Endothelial cell (in vitro differentiated cells): ENCODE measurements around the gene GLRB. TPM values are rescaled to one million over a fixed set of nuclear protein-coding genes. Genes with fewer than 3 reads are reported as not detected.

Source experiments
- DNase-seq: peaks from one replicate; pipeline ENCODE4 v3.0.0; 2021; ENCODE audit warnings: low spot score
- H3K27ac Mint-ChIP-seq: one replicate; pipeline ENCODE4 v1.8.0; 2021; ENCODE audit warnings: mixed read lengths, inconsistent platforms; ENCODE audit not compliant: unreplicated experiment
- H3K27me3 Mint-ChIP-seq: one replicate; pipeline ENCODE4 v1.8.0; 2021; ENCODE audit warnings: mild to moderate bottlenecking, moderate library complexity, mixed read lengths, inconsistent platforms; ENCODE audit not compliant: unreplicated experiment
- H3K36me3 Mint-ChIP-seq: one replicate; pipeline ENCODE4 v1.8.0; 2021; ENCODE audit warnings: mild to moderate bottlenecking, low read depth, mixed read lengths, inconsistent platforms; ENCODE audit not compliant: unreplicated experiment
- H3K4me1 Mint-ChIP-seq: one replicate; pipeline ENCODE4 v1.8.0; 2021; ENCODE audit warnings: mild to moderate bottlenecking, mixed read lengths, inconsistent platforms; ENCODE audit not compliant: unreplicated experiment
- H3K4me3 Mint-ChIP-seq: one replicate; pipeline ENCODE4 v1.8.0; 2021; ENCODE audit warnings: mild to moderate bottlenecking, mixed read lengths, inconsistent platforms; ENCODE audit not compliant: unreplicated experiment
- H3K9me3 Mint-ChIP-seq: one replicate; pipeline ENCODE4 v1.8.0; 2021; ENCODE audit warnings: mixed read lengths, inconsistent platforms; ENCODE audit not compliant: unreplicated experiment
- CTCF ChIP-seq: fragments of 200-600 bp; sonication (generic); IDR thresholded peaks from one replicate; pipeline ENCODE4 v1.5.0; 2021; ENCODE audit warnings: antibody characterized with exemption; ENCODE audit not compliant: unreplicated experiment
- total RNA-seq: library from RNA; stranded (reverse); fragmentation: NEBNext Ultra II Directional; extraction: Animal tissue kit (Norgen Biotek cat#: 25700); gene quantifications from one replicate; pipeline ENCODE4 v1.2.1, GENCODE V29; 2021; ENCODE audit not compliant: unreplicated experiment

GLRB gene
- total RNA-seq, 1 donor from 2014 or later: 1.0 TPM

DNA sequence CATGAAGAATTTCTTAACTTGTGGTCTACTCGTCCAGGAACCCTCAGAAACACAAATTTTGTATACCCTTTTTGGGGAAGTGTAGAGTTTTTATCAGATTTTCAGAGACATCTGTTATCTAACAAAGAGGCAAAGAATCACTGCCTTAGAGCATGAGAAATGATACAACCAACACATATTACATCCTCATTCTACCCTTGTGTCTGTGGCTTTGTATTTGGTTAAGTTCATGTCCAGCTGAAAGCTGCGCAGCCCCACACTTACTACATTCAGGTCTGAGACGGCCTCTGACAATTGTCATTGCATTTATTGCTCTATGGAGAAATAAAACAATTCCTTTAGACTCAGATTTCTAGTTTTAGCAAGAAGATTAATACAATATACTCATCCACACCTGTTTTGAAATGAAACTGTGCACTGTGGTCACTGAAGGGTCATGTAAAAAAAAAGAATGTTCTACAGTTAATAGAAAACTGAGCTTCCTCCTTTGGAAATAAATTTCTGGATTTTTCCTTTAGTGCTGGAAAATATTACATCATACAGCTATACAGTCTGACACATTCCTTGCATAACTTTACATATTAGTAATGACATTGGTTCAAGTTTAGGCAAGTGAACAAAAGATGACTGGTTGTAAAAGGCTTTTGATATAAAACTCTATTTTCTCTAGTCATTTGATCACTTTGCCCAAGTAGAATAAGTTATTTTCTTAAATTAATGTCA is 39.8 kb downstream of the GLRB start:
- Mint-ChIP-seq H3K36me3 (no peaks in the 10 kb centered on the region), H3K27ac (no peak overlapping the region), H3K27me3 (no peaks in the 10 kb centered on the region), H3K4me1 (no peaks in the 10 kb centered on the region), H3K9me3 (no peaks in the 10 kb centered on the region), H3K4me3 (no peak overlapping the region)
- TF ChIP-seq CTCF: no peak
- no peak for DNase-seq

DNA sequence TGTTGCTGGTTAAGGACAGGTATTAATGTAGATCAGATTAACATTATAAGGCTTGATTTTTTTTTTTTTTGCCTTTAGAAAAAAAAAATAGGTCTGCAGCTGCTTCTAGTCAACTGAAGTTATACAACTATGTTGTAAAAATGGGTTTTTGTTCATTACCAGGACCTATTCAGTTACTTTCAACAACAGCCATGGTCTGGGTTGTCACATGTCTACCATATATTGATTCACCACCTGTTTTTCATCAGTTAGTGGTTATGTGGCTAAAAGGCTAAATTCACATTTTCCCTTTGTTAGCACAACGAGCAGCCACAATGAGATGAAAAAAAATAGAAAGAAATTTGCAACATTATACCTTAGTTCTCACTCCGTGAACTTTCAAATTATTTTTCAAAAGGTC is 45.5 kb downstream of the GLRB start:
- no peaks in the 10 kb centered on the region for H3K27me3 Mint-ChIP-seq
- no peak for DNase-seq
- H3K27ac Mint-ChIP-seq: no peak overlapping the region
- no peak for TF ChIP-seq CTCF
- no peaks in the 10 kb centered on the region for H3K4me1 Mint-ChIP-seq
- no peak overlapping the region for H3K4me3 Mint-ChIP-seq
- H3K36me3 Mint-ChIP-seq: no peaks in the 10 kb centered on the region
- no peaks in the 10 kb centered on the region for H3K9me3 Mint-ChIP-seq

DNA sequence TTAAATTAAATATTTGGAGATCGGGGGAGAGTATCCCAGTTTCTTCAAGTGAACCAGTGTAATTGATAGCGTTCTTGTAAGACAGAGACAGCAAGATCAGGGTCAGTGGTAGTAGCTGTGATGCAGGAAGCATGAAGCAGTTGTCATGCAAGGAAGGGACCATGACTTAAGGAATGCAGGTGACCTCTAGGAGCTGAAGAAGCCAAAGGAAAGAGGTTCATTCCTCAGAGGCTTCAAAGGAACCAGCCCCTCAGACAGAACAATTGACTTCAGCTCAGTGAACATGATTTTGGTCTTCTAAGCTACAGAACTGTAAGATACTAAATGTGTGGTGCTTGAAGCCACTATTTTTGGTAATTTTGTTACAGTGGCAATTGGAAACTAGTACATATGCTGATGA is 51.6 kb downstream of the GLRB start:
- Mint-ChIP-seq H3K27ac (no peak overlapping the region), H3K4me1 (peaks cover 3% of the 10 kb centered on the region), H3K9me3 (no peaks in the 10 kb centered on the region), H3K4me3 (no peak overlapping the region), H3K27me3 (no peaks in the 10 kb centered on the region), H3K36me3 (no peaks in the 10 kb centered on the region)
- DNase-seq: no peak
- TF ChIP-seq CTCF: no peak

DNA sequence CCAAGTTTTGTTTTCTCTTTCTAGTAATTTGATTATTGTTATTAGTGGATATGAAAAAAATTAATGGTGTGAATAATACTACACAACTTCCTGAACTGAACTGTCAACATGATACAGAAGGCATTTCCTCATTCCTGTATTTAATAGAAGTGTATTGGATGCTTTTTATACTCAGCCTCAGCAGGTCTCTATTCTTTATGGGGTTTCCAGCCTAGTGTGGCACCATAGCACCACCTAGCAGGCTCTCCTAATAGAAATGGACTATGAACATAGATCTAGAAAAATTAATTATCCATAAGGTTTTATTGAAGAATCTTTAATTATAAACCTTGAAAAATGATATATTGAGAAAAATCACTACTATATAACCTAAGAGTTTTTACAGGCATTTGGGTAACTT is 52.4 kb downstream of the GLRB start:
- Mint-ChIP-seq H3K4me3 (no peak overlapping the region), H3K27ac (no peak overlapping the region), H3K4me1 (peaks cover 4% of the 10 kb centered on the region), H3K27me3 (no peaks in the 10 kb centered on the region), H3K9me3 (no peaks in the 10 kb centered on the region), H3K36me3 (no peaks in the 10 kb centered on the region)
- TF ChIP-seq CTCF: no peak
- no peak for DNase-seq

DNA sequence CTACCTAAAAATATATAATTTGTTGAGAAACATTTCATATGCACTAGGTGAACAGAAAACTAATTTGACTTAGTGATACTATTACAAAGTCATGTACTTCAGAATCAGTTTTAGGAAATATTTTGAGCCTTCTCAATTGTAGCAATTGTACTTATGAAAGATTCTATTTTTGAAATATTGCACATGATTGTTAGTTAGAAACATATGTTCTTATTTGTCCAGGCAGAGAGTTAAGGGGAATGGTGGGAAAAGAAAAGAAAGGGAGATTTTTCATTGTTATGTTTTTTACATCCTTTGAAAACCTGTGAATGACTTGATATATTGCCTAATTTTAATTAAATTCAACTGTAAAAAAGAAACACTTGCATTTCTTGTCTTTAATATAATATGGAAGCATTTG is 66.0 kb downstream of the GLRB start:
- Mint-ChIP-seq H3K4me3 (no peak overlapping the region), H3K27me3 (no peaks in the 10 kb centered on the region), H3K4me1 (no peaks in the 10 kb centered on the region), H3K9me3 (no peaks in the 10 kb centered on the region), H3K36me3 (no peaks in the 10 kb centered on the region), H3K27ac (no peak overlapping the region)
- no peak for DNase-seq
- TF ChIP-seq CTCF: no peak
